ENCODE measurements around the gene CHERP.

CHERP gene

GRCh38 chr19:16586991-16587832 lies 45.0 kb upstream of the CHERP start:
- TF ChIP-seq, protein P1, sequence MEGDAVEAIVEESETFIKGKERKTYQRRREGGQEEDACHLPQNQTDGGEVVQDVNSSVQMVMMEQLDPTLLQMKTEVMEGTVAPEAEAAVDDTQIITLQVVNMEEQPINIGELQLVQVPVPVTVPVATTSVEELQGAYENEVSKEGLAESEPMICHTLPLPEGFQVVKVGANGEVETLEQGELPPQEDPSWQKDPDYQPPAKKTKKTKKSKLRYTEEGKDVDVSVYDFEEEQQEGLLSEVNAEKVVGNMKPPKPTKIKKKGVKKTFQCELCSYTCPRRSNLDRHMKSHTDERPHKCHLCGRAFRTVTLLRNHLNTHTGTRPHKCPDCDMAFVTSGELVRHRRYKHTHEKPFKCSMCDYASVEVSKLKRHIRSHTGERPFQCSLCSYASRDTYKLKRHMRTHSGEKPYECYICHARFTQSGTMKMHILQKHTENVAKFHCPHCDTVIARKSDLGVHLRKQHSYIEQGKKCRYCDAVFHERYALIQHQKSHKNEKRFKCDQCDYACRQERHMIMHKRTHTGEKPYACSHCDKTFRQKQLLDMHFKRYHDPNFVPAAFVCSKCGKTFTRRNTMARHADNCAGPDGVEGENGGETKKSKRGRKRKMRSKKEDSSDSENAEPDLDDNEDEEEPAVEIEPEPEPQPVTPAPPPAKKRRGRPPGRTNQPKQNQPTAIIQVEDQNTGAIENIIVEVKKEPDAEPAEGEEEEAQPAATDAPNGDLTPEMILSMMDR (IDR thresholded peaks at IDR 0.05; ENCODE audit: insufficient read depth, low read depth, low read length, missing control alignments), result no peak
- H3K4me3 ChIP-seq (ENCODE audit: low read depth, low read length), result peak overlapping the region; percentile 93
- peak; percentile 89 for DNase-seq (ENCODE audit: low read depth)

DNA sequence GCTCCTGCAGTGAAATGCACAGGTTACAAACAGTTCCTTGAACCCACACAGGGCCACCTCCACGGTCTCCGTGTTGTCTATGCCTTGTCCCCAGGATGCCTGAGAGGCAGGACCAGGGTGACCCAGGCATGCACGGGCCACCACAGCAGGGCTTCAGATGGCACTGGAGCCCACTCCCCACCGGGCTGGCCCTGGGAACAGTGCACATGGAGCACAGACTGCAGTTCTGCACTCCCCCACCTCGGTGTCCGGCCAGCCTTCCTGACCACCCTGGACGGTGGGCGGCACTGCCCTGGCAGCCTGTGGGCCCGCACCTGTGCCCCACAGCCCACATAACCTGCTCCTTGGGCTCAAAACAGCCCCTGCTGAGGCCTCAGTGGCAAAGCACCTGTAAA lies 44.2 kb upstream of the CHERP start:
- peak overlapping the region; percentile 93 for H3K4me3 ChIP-seq (ENCODE audit: low read depth, low read length)
- no peak for DNase-seq (ENCODE audit: low read depth)
- TF ChIP-seq, protein P1 (IDR thresholded peaks at IDR 0.05; ENCODE audit: insufficient read depth, low read depth, low read length, missing control alignments), result no peak

DNA sequence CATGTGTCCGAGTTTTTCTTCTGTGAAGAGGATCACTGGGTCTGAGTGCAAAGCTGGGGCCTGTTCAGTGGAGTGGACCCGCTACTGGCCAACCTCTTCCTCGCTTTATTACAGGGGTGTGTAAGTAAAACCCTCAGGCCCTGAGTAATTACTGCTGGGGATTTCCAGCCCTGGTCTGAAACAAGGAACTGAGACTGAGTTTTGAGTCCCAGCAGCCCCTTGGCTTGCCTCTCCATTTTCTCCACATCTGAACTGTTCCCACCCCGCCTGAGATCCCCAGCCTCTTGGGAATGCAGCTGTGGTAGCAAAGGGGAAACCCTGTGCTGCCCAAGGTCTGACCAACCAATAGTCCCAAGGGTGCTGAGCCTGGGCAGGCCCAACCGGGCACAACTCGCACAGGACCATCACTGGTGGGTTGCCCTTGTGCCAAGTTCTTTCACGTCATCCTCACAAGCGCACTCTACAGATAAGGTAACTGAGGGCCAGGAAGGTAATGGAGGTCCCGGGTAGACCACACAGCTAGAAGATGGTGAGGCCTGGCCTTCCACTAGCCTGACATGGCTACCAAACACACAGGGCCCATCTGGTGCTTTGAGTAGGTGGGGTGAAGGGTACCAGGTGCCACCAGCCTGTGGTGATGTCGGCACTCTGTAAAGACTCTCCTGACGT lies 43.7 kb upstream of the CHERP start:
- peak overlapping the region; percentile 93 for H3K4me3 ChIP-seq (ENCODE audit: low read depth, low read length)
- TF ChIP-seq, protein P1 (IDR thresholded peaks at IDR 0.05; ENCODE audit: insufficient read depth, low read depth, low read length, missing control alignments), result no peak
- peak; percentile 95 for DNase-seq (ENCODE audit: low read depth)

DNA sequence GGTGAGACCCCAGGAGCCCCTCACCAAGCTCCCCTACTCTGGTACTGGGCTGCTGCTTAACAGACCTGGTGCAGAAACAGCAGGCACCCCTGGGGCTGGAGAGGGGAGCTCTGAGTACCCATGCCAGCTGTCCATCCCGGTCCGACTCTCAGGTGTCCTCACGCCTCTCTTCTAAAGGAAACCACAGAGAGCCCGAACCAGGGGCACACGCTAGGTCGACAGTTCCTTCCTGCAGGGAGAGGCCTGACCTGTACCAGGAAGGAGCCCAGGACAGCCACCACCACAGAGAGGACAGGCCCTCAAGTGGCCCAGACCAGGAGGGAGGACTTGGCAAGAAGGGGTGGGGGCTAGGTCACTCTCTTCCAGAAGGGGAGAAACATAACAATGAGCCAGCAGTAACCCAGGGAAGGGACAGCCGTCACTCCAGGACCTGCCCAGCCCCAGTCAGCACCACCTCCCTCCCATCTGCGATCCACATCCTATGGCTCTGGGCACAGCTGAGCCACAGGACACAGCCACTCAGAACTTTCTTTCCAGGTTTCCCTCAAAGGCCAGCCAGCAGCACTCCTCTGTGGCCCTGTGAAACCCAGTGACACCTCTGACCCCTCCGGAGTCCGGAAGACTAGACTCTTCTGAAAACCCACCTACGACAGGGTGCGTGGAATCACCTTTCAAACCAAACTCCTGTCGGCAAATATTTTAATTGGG lies 43.0 kb upstream of the CHERP start:
- DNase-seq (ENCODE audit: low read depth), result no peak
- H3K4me3 ChIP-seq (ENCODE audit: low read depth, low read length), result peak overlapping the region; percentile 93
- TF ChIP-seq, protein P1 (IDR thresholded peaks at IDR 0.05; ENCODE audit: insufficient read depth, low read depth, low read length, missing control alignments), result no peak

GRCh38 chr19:16584248-16585093 lies 42.2 kb upstream of the CHERP start:
- TF ChIP-seq, protein P1 (IDR thresholded peaks at IDR 0.05; ENCODE audit: insufficient read depth, low read depth, low read length, missing control alignments), result no peak
- peak; percentile 98 for DNase-seq (ENCODE audit: low read depth)
- H3K4me3 ChIP-seq (ENCODE audit: low read depth, low read length), result peak overlapping the region; percentile 93
